ENCODE data around the gene FXYD4.
"Not testable (repeated sequence)": the region's sequence is repeated elsewhere in the genome, so short reads cannot be mapped to it uniquely, and the experiment has no call there.

DNA sequence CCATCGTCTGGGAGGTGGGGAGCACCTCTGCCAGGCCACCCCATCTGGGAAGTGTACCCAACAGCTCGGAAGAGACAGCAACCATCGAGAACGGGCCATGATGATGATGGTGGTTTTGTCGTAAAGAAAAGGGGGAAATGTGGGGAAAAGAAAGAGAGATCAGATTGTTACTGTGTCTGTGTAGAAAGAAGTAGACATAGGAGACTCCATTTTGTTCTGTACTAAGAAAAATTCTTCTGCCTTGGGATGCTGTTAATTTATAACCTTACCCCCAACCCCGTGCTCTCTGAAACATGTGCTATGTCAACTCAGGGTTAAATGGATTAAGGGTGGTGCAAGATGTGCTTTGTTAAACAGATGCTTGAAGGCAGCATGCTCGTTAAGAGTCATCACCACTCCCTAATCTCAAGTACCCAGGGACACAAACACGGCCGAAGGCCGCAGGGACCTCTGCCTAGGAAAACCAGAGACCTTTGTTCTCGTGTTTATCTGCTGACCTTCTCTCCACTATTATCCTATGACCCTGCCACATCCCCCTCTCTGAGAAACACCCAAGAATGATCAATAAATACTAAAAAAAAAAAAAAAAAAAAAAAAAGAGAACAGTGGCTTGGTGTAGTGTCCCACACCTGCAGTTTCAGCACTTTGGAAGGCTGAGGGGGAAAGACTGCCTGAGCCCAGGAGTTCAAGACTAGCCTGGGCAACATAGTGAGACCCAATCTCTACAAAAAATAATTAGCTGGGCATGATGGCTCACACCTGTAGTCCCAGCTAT, 41.2 kb upstream of the FXYD4 start:
- TF ChIP-seq ZFX (IDR thresholded peaks at IDR 0.05); CTCF (conservative IDR thresholded peaks at IDR 0.05): not testable (repeated sequence)

Data from C4-2B (cell line).